Smooth muscle cell (in vitro differentiated cells): ENCODE results near the gene CSNK2B. TPM values are rescaled to one million over a fixed set of nuclear protein-coding genes. Genes with fewer than 3 reads are reported as not detected.

Experiments
- DNase-seq: peaks from one replicate; lab custom pipeline; 2025; ENCODE audit not compliant: unreplicated experiment; lab: John Stamatoyannopoulos, UW
- H2AFZ ChIP-seq: fragments of 200-600 bp; sonication (generic); 2 replicates; pipeline ENCODE4 v1.6.0; 2016; ENCODE audit warnings: antibody characterized with exemption, low read depth, mild to moderate bottlenecking
- H3F3A ChIP-seq: fragments of 200-600 bp; sonication (generic); 2 replicates; pipeline ENCODE4 v1.6.0; 2017; ENCODE audit warnings: antibody characterized with exemption, low read depth
- H3K27ac ChIP-seq: fragments of 200-600 bp; sonication (generic); 2 replicates; pipeline ENCODE4 v1.5.1; 2016; ENCODE audit warnings: low read depth, mild to moderate bottlenecking
- H3K27me3 ChIP-seq: fragments of 200-600 bp; sonication (generic); 2 replicates; pipeline ENCODE4 v1.6.1; 2016; ENCODE audit warnings: low read depth, mild to moderate bottlenecking
- H3K36me3 ChIP-seq: fragments of 200-600 bp; sonication (generic); 2 replicates; pipeline ENCODE4 v1.5.1; 2016; ENCODE audit warnings: low read depth
- H3K4me1 ChIP-seq: fragments of 200-600 bp; sonication (generic); 2 replicates; pipeline ENCODE4 v1.5.1; 2016; ENCODE audit warnings: low read depth
- H3K4me2 ChIP-seq: fragments of 200-600 bp; sonication (generic); 2 replicates; pipeline ENCODE4 v1.6.0; 2016; ENCODE audit warnings: mild to moderate bottlenecking
- H3K4me3 ChIP-seq: fragments of 200-600 bp; sonication (generic); 2 replicates; pipeline ENCODE4 v1.5.1; 2016; ENCODE audit warnings: mild to moderate bottlenecking
- H3K79me2 ChIP-seq: fragments of 200-600 bp; sonication (generic); 2 replicates; pipeline ENCODE4 v1.6.0; 2016; ENCODE audit warnings: low read depth, mild to moderate bottlenecking
- H3K9ac ChIP-seq: fragments of 200-600 bp; sonication (generic); 2 replicates; pipeline ENCODE4 v1.6.0; 2016; ENCODE audit warnings: low read depth
- H3K9me3 ChIP-seq: fragments of 200-600 bp; sonication (generic); replicated peaks from 2 replicates; pipeline ENCODE4 v1.5.1; 2016; ENCODE audit warnings: low read depth
- H4K20me1 ChIP-seq: fragments of 200-600 bp; sonication (generic); 2 replicates; pipeline ENCODE4 v1.6.0; 2016; ENCODE audit warnings: low read depth
- CTCF ChIP-seq: fragments of 200-600 bp; sonication (generic); IDR thresholded peaks from 2 replicates; pipeline ENCODE4 v1.5.1; 2017; ENCODE audit warnings: borderline replicate concordance, mild to moderate bottlenecking, antibody characterized with exemption; ENCODE audit not compliant: insufficient read depth, poor library complexity, severe bottlenecking
- WGBS: methylation state at CpG from one replicate; pipeline ENCODE4 v1.1.7; 2016; ENCODE audit warnings: low lambda C conversion rate; 5-methylcytosine and 5-hydroxymethylcytosine counted together
- polyA plus RNA-seq: library from polyadenylated mRNA; unstranded; fragments of >200 nt; fragmentation: Nextera tagmentation; extraction: Ambion mirVana; gene quantifications from 2 replicates; pipeline ENCODE4 v1.2.1, GENCODE V29; 2016
- total RNA-seq: library from RNA; depleted of rRNA; stranded (reverse); fragments of >200 nt; gene quantifications from 2 replicates; pipeline ENCODE4 v1.2.3, GENCODE V29; 2014

CSNK2B gene
- total and polyA plus RNA-seq, 2 experiments from 2014 or later = 195 to 313 TPM

- H3K27me3 ChIP-seq = no peaks in the 10 kb centered on the region
- WGBS = 68% methylated on average over 10 of the region's 10 CpGs
- H3K79me2 ChIP-seq = peaks cover 66% of the 10 kb centered on the region
- peak overlapping the region; percentile 85 for H3K4me3 ChIP-seq
- H3K27ac ChIP-seq = peak overlapping the region; percentile 98
- H3K4me1 ChIP-seq = peaks cover 13% of the 10 kb centered on the region
- no peaks in the 10 kb centered on the region for H3K9me3 ChIP-seq
- no peak overlapping the region for H3K9ac ChIP-seq
- DNase-seq = no peak
- peaks cover 66% of the 10 kb centered on the region for H4K20me1 ChIP-seq
- H2AFZ ChIP-seq = no peak overlapping the region
- H3F3A ChIP-seq = peaks cover 11% of the 10 kb centered on the region
- peaks cover 13% of the 10 kb centered on the region for H3K36me3 ChIP-seq
- H3K4me2 ChIP-seq = peak overlapping the region; percentile 97
- no peak for TF ChIP-seq CTCF
Measured at GRCh38 chr6:31622684-31623091, 43.2 kb upstream of the CSNK2B start.

- no peak overlapping the region for H3K4me3 ChIP-seq
- peaks cover 71% of the 10 kb centered on the region for H3K79me2 ChIP-seq
- over 99% methylated on average over 10 of the region's 10 CpGs for WGBS
- H3K9ac ChIP-seq = no peak overlapping the region
- TF ChIP-seq CTCF = no peak
- DNase-seq = no peak
- H3K4me2 ChIP-seq = no peak overlapping the region
- peaks cover 23% of the 10 kb centered on the region for H3K36me3 ChIP-seq
- H2AFZ ChIP-seq = no peak overlapping the region
- no peaks in the 10 kb centered on the region for H3K27me3 ChIP-seq
- peaks cover 79% of the 10 kb centered on the region for H4K20me1 ChIP-seq
- H3F3A ChIP-seq = peaks cover 20% of the 10 kb centered on the region
- peaks cover 13% of the 10 kb centered on the region for H3K4me1 ChIP-seq
- H3K27ac ChIP-seq = no peak overlapping the region
- no peaks in the 10 kb centered on the region for H3K9me3 ChIP-seq
Measured at GRCh38 chr6:31624070-31624469, 41.8 kb upstream of the CSNK2B start.

GRCh38 chr6:31626952-31627351 lies 38.9 kb upstream of the CSNK2B start:
- Histone ChIP-seq H3K4me3 (no peak overlapping the region), H3K27me3 (no peaks in the 10 kb centered on the region), H3K27ac (no peak overlapping the region), H3K36me3 (peaks cover 24% of the 10 kb centered on the region), H3K9me3 (no peaks in the 10 kb centered on the region), H3K9ac (no peak overlapping the region), H3F3A (peaks cover 30% of the 10 kb centered on the region), H3K4me2 (no peak overlapping the region), H4K20me1 (peaks cover 90% of the 10 kb centered on the region), H3K79me2 (peaks cover 64% of the 10 kb centered on the region), H2AFZ (no peak overlapping the region), H3K4me1 (peaks cover 9% of the 10 kb centered on the region)
- no peak for DNase-seq
- TF ChIP-seq CTCF = no peak
- 94% methylated on average over 10 of the region's 10 CpGs for WGBS

- WGBS = 97% methylated on average over 11 of the region's 19 CpGs
- Histone ChIP-seq H3K27me3 (no peaks in the 10 kb centered on the region), H3K4me2 (no peak overlapping the region), H3K79me2 (peaks cover 57% of the 10 kb centered on the region), H3K27ac (no peak overlapping the region), H3K9ac (no peak overlapping the region), H3K4me1 (peaks cover under 1% of the 10 kb centered on the region), H3K36me3 (peaks cover 29% of the 10 kb centered on the region), H3K4me3 (no peak overlapping the region), H3F3A (peaks cover 35% of the 10 kb centered on the region), H4K20me1 (peaks cover 88% of the 10 kb centered on the region), H3K9me3 (no peaks in the 10 kb centered on the region), H2AFZ (no peak overlapping the region)
- no peak for DNase-seq
- TF ChIP-seq CTCF = no peak
Measured at GRCh38 chr6:31627690-31628287, 38.1 kb upstream of the CSNK2B start.
